ENCODE measurements around the gene CFAP299.
"Not testable (repeated sequence)": the region's sequence is repeated elsewhere in the genome, so short reads cannot be mapped to it uniquely, and the experiment has no call there.

Gene CFAP299

DNA sequence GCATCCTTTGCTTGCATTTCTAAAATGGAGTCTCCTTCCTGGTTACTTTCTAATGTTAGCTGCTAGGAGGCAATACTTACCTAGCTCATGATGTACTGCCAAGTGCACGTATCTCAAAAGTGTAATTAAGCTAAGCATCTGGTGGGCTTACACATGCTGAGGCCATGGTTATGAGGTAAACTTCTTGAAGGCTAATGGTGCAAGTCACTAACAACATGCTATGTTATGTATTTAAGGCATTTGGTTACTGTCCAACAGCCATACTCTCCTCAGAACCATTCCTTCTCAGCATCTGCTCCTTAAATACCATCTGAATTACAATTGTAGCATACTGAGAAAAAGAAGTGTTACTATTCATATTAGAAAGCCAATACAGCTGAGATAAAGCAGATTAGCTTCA is 376.4 kb downstream of the CFAP299 start:
- H3K27me3 Mint-ChIP-seq, result no peaks in the 10 kb centered on the region
- no peaks in the 10 kb centered on the region for H3K9me3 Mint-ChIP-seq
- no peak overlapping the region for H3K4me3 Mint-ChIP-seq
- H3K4me1 Mint-ChIP-seq (ENCODE audit: low read depth), result peaks cover 28% of the 10 kb centered on the region
- no peak for DNase-seq
- no peak overlapping the region for H3K27ac Mint-ChIP-seq
- no peaks in the 10 kb centered on the region for H3K36me3 Mint-ChIP-seq (ENCODE audit: low read depth)

DNA sequence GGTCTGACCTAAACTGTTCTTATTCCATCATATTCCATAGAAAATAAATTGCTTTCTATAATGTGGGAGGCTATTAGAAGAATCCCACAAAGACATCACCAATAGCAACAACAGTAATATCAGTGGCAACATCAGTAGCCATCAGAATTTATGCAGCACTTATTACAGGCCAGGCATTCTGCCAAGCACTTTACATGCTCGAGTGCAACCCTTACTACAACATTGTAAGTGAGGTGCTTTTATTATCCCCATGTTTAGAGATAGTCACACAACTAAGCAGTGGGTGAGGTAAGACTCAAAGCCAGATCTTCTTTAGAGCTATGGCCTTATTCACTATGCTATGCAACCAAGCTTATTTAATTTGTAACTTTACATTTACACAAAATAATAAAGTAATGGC is 377.9 kb downstream of the CFAP299 start:
- H3K4me1 Mint-ChIP-seq (ENCODE audit: low read depth), result peaks cover 24% of the 10 kb centered on the region
- H3K27me3 Mint-ChIP-seq, result no peaks in the 10 kb centered on the region
- H3K27ac Mint-ChIP-seq, result no peak overlapping the region
- H3K9me3 Mint-ChIP-seq, result peaks cover 2% of the 10 kb centered on the region
- H3K36me3 Mint-ChIP-seq (ENCODE audit: low read depth), result no peaks in the 10 kb centered on the region
- no peak for DNase-seq
- H3K4me3 Mint-ChIP-seq, result no peak overlapping the region

DNA sequence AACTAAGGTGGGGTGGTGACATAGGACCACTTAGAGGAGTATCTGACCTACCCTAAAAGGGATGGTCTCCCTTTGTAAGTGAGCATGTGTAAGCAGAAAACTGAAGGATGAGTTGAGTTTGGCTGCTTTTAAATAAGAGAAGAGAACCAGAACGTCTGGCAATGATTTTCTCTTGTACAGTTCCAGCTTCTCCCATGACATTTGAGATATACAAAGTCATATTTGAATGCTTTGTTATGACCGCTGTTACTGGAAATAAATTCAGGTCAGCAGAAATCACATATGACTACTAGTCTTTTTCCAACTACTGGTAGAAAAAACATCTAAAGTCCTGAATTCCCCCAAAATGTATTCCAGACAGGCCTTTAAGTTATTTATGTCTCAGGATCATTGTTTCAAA is 381.7 kb downstream of the CFAP299 start:
- no peak overlapping the region for H3K27ac Mint-ChIP-seq
- no peak for DNase-seq
- no peaks in the 10 kb centered on the region for H3K27me3 Mint-ChIP-seq
- H3K4me3 Mint-ChIP-seq, result no peak overlapping the region
- H3K4me1 Mint-ChIP-seq (ENCODE audit: low read depth), result peaks cover 10% of the 10 kb centered on the region
- peaks cover 7% of the 10 kb centered on the region for H3K36me3 Mint-ChIP-seq (ENCODE audit: low read depth)
- H3K9me3 Mint-ChIP-seq, result peaks cover 18% of the 10 kb centered on the region

DNA sequence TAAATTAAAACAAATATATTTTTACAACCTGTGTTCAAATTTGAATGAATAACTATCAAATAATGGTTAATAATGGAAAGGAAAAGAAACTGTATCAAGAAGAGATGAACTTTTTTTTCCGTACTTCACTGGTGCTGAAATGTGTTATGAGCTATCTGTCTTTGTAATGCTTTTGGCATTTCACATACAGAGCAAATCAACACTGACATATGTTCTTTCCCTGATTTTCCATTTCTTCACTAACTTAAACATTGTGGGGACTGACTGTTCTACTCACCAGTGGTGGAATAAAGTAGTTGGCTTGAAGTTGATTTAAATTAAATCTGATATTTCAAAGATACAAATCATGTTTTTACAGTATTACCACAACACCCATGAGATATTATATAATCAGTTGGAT is 390.9 kb downstream of the CFAP299 start:
- H3K4me3 Mint-ChIP-seq, result no peak overlapping the region
- H3K27ac Mint-ChIP-seq, result no peak overlapping the region
- DNase-seq, result no peak
- no peaks in the 10 kb centered on the region for H3K27me3 Mint-ChIP-seq
- H3K36me3 Mint-ChIP-seq (ENCODE audit: low read depth), result no peaks in the 10 kb centered on the region
- peaks cover 4% of the 10 kb centered on the region for H3K9me3 Mint-ChIP-seq
- no peaks in the 10 kb centered on the region for H3K4me1 Mint-ChIP-seq (ENCODE audit: low read depth)

DNA sequence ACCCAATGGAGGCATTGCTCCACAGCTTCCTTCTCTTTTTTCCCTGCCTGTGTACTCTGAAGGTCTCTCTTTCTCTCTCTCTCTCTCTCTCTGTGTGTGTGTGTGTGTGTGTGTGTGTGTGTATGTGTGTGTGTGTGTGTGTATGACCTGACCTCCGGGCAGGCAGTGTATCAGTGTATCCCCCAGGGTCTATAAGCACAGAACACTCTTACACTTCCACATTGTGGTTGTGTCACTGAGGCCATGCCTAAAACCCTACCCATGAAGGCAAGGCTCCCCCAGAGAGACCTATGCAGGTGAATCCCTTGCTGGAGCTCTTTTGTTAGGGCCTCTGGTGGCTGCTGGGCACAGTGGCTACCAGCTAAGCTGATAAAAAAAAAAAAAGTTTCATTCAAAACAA is 394.6 kb downstream of the CFAP299 start:
- H3K27ac Mint-ChIP-seq, result no peak overlapping the region
- no peaks in the 10 kb centered on the region for H3K9me3 Mint-ChIP-seq
- no peaks in the 10 kb centered on the region for H3K27me3 Mint-ChIP-seq
- no peak overlapping the region for H3K4me3 Mint-ChIP-seq
- no peaks in the 10 kb centered on the region for H3K4me1 Mint-ChIP-seq (ENCODE audit: low read depth)
- DNase-seq, result no peak
- no peaks in the 10 kb centered on the region for H3K36me3 Mint-ChIP-seq (ENCODE audit: low read depth)

DNA sequence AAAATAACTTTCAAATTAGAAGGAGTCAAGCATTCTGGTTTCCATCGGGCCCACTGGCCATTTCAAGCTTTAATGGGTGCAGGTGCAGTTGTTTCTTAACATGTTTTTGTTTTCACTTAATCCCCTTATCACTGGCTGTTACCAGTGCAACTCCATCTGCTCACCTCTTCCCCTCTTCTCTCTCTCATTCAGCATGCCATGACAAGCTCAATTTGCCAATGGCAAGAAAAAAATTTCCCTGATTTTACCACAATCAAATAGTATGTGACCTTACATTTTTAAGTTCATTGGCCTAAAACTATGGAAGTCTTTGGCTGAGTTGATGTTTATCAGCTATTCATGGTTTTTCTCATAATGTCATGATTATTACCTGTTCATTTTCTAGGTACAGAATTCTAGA is 395.9 kb downstream of the CFAP299 start:
- no peaks in the 10 kb centered on the region for H3K27me3 Mint-ChIP-seq
- no peaks in the 10 kb centered on the region for H3K9me3 Mint-ChIP-seq
- no peak overlapping the region for H3K27ac Mint-ChIP-seq
- no peak for DNase-seq
- H3K4me1 Mint-ChIP-seq (ENCODE audit: low read depth), result no peaks in the 10 kb centered on the region
- no peak overlapping the region for H3K4me3 Mint-ChIP-seq
- H3K36me3 Mint-ChIP-seq (ENCODE audit: low read depth), result no peaks in the 10 kb centered on the region

DNA sequence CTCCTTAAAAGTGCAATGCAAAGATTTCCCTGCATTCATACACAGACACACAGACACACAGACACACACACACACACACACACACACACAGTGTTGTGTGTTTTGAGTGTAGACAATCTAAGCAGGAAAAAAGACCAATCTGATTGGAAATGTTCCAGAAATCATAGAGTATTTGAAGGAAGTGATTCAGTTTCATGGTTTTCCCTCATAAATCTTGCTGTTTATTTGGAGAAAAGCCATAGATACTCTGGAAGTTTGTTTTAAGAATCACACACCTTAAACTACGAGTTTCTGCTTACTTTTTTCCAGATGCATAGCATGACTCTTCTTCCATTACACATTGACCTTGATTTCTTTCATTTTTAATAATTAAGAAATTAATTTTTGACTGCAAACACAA is 396.5 kb downstream of the CFAP299 start:
- H3K27me3 Mint-ChIP-seq, result no peaks in the 10 kb centered on the region
- no peak overlapping the region for H3K27ac Mint-ChIP-seq
- DNase-seq, result no peak
- H3K4me3 Mint-ChIP-seq, result no peak overlapping the region
- H3K4me1 Mint-ChIP-seq (ENCODE audit: low read depth), result no peaks in the 10 kb centered on the region
- H3K9me3 Mint-ChIP-seq, result no peaks in the 10 kb centered on the region
- H3K36me3 Mint-ChIP-seq (ENCODE audit: low read depth), result no peaks in the 10 kb centered on the region

DNA sequence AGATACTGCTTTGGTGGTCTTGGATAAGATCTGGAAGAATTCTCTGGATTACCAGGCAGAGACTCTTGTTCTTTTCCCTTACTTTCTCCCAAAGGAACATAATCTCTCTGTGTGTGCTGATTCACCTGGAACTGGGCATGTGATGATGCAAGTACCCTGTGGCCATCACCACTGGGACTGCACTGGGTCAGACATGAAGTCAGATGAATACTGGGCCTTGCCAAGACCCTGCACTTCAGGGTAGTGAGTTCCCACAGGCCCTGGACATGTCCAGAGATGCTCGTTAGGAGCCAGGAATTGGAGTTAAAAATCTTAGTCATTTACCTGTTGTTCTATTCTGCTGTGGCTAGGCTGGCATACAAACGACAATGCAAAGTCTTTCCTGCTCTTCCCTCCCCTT is 404.8 kb downstream of the CFAP299 start:
- no peak overlapping the region for H3K27ac Mint-ChIP-seq
- H3K9me3 Mint-ChIP-seq, result peaks cover 26% of the 10 kb centered on the region
- no peaks in the 10 kb centered on the region for H3K27me3 Mint-ChIP-seq

DNA sequence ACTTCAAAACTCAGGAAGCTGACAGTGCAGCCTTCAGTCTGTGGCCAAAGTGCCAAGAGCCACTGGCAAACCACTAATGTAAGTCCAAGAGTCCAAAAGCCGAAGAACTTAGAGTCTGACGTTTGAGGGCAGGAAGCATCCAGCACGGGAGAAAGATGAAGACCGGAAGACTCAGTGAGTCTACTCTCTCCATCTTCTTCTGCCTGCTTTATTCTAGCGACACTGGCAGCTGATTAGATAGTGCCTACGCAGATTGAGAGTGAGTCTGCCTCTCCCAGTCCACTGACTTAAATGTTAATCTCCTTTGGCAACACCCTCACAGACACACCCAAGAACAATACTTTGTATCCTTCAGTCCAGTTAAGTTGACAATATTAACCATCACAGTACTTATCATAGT is 414.0 kb downstream of the CFAP299 start:
- not testable (repeated sequence) for H3K4me3 Mint-ChIP-seq; H3K36me3 Mint-ChIP-seq (ENCODE audit: low read depth); H3K27me3 Mint-ChIP-seq; H3K9me3 Mint-ChIP-seq; H3K4me1 Mint-ChIP-seq (ENCODE audit: low read depth); DNase-seq; H3K27ac Mint-ChIP-seq

More for the DNA sequence above, 404.8 kb downstream of the CFAP299 start:
- Mint-ChIP-seq H3K36me3 (ENCODE audit: low read depth) (no peaks in the 10 kb centered on the region), H3K4me3 (no peak overlapping the region), H3K4me1 (ENCODE audit: low read depth) (no peaks in the 10 kb centered on the region)
- no peak for DNase-seq

DNA sequence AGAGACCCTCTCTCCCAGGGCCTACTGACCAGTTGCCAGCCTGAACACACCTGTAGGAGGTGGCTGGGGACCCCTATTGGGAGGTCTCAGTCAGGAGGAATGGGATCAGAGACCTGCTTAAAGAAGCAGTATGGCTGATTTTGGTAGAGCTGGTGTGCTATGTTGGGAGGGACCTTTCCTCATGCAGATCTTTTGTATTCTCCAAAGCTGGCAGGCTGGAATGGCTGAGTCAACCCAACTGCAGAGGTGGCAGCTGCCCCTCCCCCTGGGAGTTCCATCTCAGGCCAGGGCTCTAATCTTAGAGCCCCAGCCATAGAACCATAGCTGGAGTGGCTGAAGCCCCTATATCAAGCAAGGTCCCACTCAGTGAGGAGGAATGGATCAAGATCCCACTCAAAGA is 415.7 kb downstream of the CFAP299 start:
- H3K27ac Mint-ChIP-seq, result no peak overlapping the region
- H3K4me1 Mint-ChIP-seq (ENCODE audit: low read depth), result no peaks in the 10 kb centered on the region
- H3K36me3 Mint-ChIP-seq (ENCODE audit: low read depth), result no peaks in the 10 kb centered on the region
- DNase-seq, result no peak
- H3K4me3 Mint-ChIP-seq, result no peak overlapping the region
- no peaks in the 10 kb centered on the region for H3K27me3 Mint-ChIP-seq
- no peaks in the 10 kb centered on the region for H3K9me3 Mint-ChIP-seq

DNA sequence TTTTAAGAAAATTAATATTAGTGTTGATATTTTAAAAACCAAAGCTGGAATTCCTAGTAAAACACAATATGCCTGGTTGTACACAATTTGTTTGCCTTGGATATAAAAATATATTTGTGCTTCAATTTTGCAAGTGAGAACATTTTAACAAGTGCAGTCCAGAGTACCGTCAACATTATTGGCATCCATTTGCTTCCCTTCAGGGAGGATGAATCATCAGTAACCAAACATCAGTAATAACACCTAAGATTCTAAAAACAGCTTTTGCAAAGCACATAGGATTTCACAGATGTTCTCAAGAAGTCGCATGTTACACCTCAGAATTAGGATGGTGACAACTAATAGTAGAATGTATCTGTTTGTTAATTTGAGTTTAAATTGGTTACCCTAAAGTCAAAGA is 432.4 kb downstream of the CFAP299 start:
- Mint-ChIP-seq H3K9me3 (peaks cover 5% of the 10 kb centered on the region), H3K4me3 (no peak overlapping the region), H3K27ac (no peak overlapping the region), H3K27me3 (no peaks in the 10 kb centered on the region), H3K4me1 (ENCODE audit: low read depth) (peaks cover 2% of the 10 kb centered on the region), H3K36me3 (ENCODE audit: low read depth) (no peaks in the 10 kb centered on the region)
- no peak for DNase-seq

DNA sequence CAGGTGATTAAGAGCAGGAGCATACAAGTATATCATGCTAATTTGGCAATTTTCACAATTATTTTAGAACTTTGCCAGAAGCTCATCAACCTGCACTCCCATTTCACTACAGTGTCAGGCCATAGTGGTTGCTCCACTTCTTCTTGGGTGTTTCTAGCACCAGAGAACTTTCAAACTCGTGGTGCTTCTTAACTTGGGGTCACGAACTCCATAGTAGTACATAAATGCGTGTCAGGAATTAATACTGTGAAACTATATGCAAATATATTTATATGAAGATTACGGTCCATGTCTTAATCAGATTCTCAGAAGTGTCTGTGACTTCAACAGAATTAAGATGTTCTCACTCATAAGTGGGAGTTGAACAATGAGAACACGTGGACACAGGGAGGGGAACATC is 440.6 kb downstream of the CFAP299 start:
- Mint-ChIP-seq H3K4me1 (ENCODE audit: low read depth) (no peaks in the 10 kb centered on the region), H3K27me3 (no peaks in the 10 kb centered on the region), H3K4me3 (no peak overlapping the region), H3K9me3 (no peaks in the 10 kb centered on the region), H3K27ac (no peak overlapping the region), H3K36me3 (ENCODE audit: low read depth) (no peaks in the 10 kb centered on the region)
- DNase-seq, result no peak

DNA sequence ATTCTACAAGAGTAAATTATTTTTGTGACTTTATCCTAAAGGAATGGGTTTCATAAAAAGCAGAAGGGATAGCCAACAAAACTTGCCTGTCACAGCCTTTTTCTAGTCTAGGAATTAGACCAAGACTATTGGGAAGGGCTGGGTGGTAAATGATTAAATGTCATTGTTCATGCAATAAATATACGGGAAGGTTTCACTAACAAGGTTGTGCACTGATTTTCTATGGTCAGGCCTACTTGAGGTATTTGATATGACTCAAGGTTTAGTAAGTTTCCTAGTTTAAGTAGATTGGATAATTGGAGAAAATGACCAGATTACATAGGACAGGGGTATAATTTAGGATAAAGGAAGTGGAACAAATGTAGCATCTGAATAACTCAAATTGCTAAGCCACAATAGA is 445.9 kb downstream of the CFAP299 start:
- Mint-ChIP-seq H3K36me3 (ENCODE audit: low read depth) (no peaks in the 10 kb centered on the region), H3K27ac (no peak overlapping the region), H3K4me1 (ENCODE audit: low read depth) (no peaks in the 10 kb centered on the region), H3K9me3 (no peaks in the 10 kb centered on the region), H3K4me3 (no peak overlapping the region), H3K27me3 (no peaks in the 10 kb centered on the region)
- no peak for DNase-seq

DNA sequence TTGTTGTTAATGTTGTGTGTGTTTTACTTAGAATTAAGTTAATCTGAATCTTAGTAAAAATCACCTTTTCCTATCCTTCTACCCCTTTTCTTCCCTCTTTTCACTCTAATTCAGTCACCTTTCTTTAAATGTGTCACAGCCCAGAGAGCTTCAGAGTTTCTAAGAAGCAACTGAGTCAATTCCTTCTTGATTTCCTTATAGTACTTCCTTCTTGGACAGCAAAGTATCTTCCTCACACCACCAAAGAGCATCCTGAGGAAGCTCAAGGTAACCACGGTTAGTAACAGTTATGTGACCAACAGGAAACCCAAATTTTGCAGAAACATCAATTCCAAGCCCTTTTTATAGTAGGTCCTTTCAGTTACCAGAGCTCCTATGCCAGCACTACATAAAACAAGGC is 451.8 kb downstream of the CFAP299 start:
- Mint-ChIP-seq H3K36me3 (ENCODE audit: low read depth) (no peaks in the 10 kb centered on the region), H3K4me3 (no peak overlapping the region), H3K27ac (no peak overlapping the region), H3K9me3 (no peaks in the 10 kb centered on the region), H3K27me3 (no peaks in the 10 kb centered on the region), H3K4me1 (ENCODE audit: low read depth) (peaks cover 10% of the 10 kb centered on the region)
- DNase-seq, result no peak

DNA sequence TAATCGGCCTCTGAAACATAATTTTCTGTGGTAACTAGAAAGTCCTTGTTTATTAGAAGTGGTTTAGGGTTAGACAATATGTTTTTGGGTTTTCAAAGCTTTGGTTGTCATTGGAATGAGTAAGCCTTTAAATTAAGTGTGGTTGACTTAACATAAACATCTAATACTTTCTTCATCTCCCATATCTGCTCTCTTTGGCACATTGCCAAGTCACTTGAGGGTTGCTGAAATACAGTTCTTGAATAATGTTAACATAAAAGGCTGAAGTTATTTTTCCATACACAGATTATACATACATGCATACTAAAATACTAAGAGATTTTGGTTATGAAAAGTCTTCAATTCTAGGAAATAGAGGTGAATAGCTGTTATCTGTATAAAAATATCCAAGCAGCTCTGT is 453.3 kb downstream of the CFAP299 start:
- Mint-ChIP-seq H3K27ac (no peak overlapping the region), H3K9me3 (no peaks in the 10 kb centered on the region), H3K27me3 (no peaks in the 10 kb centered on the region), H3K4me3 (no peak overlapping the region), H3K36me3 (ENCODE audit: low read depth) (no peaks in the 10 kb centered on the region), H3K4me1 (ENCODE audit: low read depth) (peaks cover 10% of the 10 kb centered on the region)
- no peak for DNase-seq

DNA sequence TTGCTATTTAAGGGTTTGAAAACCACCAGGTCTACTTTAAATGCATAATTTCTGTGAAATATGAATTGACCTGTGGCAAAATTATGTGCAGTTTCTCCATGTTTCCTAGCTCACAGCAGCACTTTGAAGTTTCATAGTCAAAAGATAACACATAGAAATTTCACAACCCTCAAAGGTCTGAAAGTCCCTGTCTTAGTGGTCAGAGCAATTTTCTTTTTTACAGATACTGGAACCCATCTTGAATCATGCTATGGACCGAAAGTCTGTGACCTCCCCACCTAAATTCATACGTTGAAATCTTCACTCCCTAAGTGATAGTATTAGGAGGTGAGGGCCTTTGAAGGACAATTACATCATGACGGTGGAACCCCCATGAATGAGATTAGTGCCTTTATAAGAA is 454.6 kb downstream of the CFAP299 start:
- Mint-ChIP-seq H3K4me3 (no peak overlapping the region), H3K36me3 (ENCODE audit: low read depth) (no peaks in the 10 kb centered on the region), H3K4me1 (ENCODE audit: low read depth) (peaks cover 10% of the 10 kb centered on the region), H3K9me3 (peaks cover 7% of the 10 kb centered on the region), H3K27me3 (no peaks in the 10 kb centered on the region), H3K27ac (no peak overlapping the region)
- no peak for DNase-seq
